Erythroblast (primary cell): Measurements from ENCODE around the gene STAC.

Experiments
- DNase-seq, 2 experiments: peaks; one replicate each; lab custom pipeline; 2025; lab: John Stamatoyannopoulos, UW
- GATA1 ChIP-seq: IDR thresholded peaks from 2 replicates; pipeline ENCODE4 v1.6.1; 2011; ENCODE audit warnings: low read depth, mild to moderate bottlenecking, control low read depth, low read length, moderate library complexity
- POLR2A ChIP-seq: IDR thresholded peaks from 2 replicates; pipeline ENCODE4 v1.6.1; 2011; ENCODE audit warnings: mild to moderate bottlenecking, low read length

The STAC gene

GRCh38 chr3:36524560-36524959, 144.3 kb downstream of the STAC start:
- no peak for TF ChIP-seq POLR2A
- TF ChIP-seq GATA1 = no peak
- no peak for DNase-seq

DNA sequence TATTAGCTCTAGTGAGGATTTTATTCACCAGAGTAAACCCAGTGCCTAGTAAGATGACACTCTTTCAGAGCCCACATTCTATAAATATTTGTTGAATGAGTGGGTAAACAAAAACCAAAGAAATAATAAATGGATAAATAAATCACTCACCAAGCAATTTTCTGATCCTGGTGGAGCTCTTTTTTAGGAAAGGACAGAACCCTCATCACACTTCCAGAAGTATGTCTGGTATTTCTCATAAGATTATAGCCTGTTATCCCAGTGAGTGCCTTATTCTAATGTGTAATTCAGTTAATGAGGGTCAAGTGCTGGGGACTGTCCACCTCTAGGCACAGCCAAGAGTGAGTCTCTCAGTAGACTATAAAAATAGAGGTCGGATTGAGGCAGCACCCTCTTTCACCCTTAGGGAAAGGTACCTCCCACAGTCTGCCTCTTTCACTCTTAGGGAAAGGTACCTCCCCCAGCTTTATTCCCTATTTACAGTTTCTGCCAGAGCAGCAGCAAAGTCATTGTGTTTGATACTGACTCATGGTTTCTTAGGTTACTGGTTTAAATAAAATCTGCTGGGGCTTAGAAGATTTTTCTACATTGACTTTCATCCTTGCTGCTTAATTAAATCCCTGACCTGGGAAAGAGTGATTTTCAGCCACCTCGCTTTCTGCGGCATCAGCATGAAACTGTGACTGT, 145.0 kb downstream of the STAC start:
- TF ChIP-seq GATA1 (no peak), POLR2A (no peak)
- DNase-seq = no peak

GRCh38 chr3:36538136-36538749, 157.9 kb downstream of the STAC start:
- DNase-seq = no peak
- TF ChIP-seq GATA1 (no peak), POLR2A (no peak)

DNA sequence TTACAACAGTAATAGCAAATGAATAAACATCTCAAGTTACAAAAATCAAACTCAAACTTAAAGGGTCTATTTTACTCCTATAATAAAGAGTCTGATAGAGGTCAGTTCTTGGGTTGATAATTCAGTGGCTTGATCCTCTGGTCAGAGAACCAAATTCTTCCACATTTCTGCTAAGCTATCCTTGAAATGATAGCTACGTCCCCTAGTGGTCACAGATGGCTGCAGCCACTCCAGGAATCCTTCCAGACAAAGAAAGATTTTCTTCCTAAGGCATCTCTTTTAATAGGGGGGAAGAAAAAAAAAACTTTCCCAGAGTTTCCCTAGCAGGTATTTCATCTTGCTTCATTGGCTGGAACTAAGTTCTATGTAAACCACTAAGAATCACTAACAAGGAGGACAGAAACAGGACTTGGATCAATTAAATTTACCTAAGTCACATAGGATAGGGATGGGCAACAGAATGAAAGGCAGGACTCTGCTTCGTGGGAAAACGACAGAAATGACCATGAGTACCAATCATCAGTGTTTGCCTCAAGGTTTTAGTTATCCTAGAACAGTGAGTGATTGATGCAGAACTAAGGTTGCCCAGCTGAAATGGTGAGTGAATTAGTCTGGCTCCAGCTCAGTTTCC, 160.7 kb downstream of the STAC start:
- peak in 1 of 2 experiments; percentile 29 for DNase-seq
- no peak for TF ChIP-seq POLR2A
- TF ChIP-seq GATA1 = no peak

DNA sequence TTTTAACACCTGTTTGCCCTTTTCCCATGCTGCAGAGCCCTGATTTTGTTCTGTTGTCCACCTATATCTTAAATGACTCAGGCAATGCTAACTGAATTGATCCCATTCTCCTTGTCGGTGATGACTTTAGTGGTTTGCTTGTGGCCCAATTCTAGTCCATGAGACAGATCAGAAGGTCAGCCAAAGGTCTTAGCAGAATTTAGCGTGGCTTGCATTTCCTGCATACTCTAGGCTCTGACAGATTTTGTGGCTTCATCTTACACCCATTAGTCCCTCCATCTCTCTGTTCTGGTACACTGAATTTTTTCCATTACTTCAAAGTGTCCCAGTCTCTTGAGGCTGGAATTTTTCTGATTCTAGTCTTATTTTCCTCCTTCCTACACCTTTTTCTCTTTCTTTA, 161.9 kb downstream of the STAC start:
- DNase-seq = no peak
- TF ChIP-seq POLR2A (no peak), GATA1 (no peak)

DNA sequence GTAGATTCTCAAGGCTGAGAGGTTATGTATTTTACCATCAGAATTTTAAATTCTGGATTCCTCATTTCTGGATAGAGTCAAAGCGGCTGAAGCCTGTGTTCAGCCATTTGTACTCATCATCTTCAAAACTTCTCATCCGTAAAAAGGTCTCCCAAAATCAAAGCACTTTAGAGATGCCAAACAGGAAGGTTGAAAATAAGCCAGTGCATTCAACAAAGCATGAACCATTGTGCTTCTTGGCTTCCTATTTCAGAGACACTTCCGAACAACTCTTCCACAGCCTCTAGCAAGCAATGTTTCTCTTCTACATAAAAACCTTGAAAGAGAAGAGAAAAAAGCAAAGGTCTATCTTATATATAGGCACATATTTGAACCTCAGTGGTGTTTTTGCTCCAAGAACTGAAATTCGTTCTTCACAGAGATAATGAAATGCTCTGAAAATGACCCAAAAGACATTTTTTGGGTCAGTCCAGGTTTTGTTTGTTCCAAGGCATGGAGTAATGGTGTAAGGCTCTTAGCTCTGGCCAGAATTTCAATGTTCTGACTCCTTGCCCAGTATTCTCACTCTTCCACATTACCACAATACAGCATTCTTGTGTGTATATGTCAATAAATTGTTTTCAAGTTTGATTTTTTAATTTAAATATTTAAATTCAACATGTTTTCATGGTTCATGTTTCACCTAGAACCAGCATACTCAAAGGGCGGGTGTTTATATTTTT, 163.1 kb downstream of the STAC start:
- TF ChIP-seq POLR2A (no peak), GATA1 (no peak)
- no peak for DNase-seq

DNA sequence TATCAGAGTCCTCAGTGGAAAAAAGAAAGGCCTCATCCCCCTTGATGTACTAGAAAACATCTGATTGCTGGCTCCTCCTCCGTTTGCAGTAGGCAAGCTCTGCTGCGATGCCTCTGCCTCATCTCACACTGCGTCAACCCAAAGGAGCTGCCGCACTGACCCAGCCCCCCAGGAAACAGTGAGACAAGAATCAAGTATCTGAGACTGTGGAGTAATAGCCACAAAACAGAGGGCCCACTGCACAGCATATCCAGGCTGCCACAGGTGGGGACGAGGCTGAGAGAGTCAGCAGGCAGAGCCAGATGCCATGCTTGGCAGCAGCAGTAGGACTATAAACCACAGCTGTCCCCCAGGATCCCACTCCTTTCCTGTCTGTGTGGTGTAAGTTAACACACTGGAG, 165.9 kb downstream of the STAC start:
- DNase-seq = no peak
- TF ChIP-seq GATA1 (no peak), POLR2A (no peak)

DNA sequence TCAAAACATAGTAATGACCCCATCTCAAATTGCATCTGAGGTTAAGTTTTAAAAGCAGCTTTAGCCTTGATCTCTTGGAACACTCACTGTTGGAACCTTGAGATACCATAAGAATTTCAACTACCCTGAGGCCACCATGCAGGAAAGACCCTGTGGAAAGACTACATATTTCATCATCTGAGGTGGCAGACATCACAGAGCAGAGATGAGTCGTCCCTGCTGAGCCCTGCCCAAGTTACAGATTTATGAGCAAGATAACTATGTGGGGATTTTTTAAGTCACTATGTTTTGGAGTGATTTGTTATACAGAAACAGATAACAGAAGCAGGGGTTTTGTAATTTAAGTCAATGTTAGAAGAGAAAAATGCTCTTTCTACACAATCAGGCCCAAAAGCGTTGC, 168.4 kb downstream of the STAC start:
- no peak for DNase-seq
- no peak for TF ChIP-seq POLR2A
- TF ChIP-seq GATA1 = no peak

GRCh38 chr3:36557021-36557707, 176.9 kb downstream of the STAC start:
- TF ChIP-seq POLR2A (no peak), GATA1 (no peak)
- DNase-seq = no peak

GRCh38 chr3:36557708-36558421, 177.6 kb downstream of the STAC start:
- no peak for DNase-seq
- TF ChIP-seq GATA1 (no peak), POLR2A (no peak)

DNA sequence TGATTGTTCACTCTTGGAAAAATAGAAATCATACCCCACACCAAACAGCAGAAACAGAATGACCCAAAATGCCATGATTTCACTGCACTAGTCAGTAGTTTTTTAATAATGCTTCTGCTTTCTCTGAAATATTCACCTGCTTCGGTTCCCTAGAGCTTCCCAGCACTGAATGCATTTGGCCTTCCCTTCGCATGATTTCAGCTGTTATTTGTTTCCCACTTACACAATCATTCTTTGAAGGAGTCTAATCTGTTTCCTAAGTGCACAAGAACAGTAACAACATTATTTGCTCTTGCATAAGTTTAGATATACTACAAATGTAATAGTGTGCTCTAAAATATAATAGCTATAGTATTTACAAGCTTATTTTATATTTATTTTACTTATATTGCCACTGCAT, 178.7 kb downstream of the STAC start:
- TF ChIP-seq POLR2A = no peak

DNA sequence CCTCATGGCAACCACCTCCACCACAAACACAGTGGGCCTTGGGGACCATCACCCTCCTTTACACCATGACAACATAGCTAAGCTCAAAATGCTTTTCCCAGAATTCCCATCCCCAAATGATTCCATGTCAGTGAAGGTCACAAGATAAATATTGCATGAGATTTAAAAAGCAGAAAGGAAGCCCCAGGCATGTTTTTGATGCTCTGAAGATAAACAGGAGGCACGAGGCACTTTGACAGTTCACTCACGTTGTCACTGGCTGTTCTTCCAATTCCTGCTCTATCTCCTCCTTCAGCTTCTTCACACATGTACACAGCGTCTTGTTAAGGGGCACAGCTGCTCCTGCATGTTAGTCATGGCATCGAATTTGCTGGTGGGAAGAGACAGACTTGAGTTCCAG, 180.4 kb downstream of the STAC start:
- no peak for DNase-seq
- TF ChIP-seq GATA1 (no peak), POLR2A (no peak)

More for the DNA sequence above, 178.7 kb downstream of the STAC start:
- no peak for DNase-seq

DNA sequence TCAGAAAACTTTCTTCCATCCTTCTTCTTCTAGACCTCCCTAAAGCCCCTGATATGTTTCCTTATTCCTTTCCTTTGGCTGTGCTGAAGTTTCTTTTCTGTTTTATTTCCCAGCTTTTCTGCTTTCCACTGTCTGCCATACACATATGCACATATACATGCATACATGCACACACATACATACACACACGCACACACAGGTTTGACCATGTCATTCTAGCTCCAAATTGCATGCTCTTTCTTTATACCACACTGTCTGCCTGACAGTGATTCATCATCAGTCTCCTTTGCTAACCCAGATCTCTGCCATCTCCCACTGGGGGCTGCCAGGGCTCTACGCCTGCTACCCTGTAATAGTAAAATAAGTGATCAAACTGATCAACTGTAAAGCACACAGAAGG, 181.3 kb downstream of the STAC start:
- no peak for DNase-seq
- TF ChIP-seq GATA1 = no peak
- no peak for TF ChIP-seq POLR2A
